ENCODE results near the gene NTRK3.

NTRK3 gene

DNA sequence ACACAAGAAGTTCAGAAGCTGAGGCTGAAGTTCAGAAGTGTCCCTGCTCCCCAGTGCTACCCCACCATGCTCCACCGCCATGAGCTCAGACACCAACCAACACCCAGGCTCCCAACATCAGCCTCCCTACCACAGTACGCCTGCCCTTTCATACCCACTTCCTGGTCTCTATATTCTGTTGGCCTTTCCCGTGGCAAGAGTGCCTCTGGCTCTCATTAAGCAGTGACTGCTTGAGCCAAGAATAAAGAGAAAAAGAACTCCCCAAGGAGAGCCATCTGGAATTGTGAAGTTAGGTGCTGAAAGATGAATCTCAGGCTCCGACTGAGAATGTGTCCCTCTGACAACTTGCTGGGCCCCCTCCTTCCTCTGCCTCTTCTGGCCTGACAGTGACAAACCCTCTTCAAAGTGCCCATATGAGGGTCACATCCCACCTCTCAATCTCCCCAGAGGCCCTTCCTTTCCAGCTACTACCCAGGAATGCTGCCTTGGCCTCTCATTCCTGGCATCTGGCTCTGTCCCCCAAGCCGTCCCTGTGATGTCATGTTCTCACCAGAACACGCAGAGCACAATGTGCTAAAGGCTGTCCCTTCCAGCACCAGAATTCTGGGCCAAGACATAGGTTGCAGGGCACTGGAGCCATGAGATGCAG lies 306.8 kb downstream of the NTRK3 start:
- Mint-ChIP-seq H3K36me3 (ENCODE audit: low read depth) (no peaks in the 10 kb centered on the region), H3K4me1 (ENCODE audit: low read depth) (no peaks in the 10 kb centered on the region), H3K9me3 (no peaks in the 10 kb centered on the region), H3K4me3 (no peak overlapping the region), H3K27me3 (no peaks in the 10 kb centered on the region), H3K27ac (no peak overlapping the region)
- intact Hi-C loops (cut with micrococcal nuclease), result no loop called here

DNA sequence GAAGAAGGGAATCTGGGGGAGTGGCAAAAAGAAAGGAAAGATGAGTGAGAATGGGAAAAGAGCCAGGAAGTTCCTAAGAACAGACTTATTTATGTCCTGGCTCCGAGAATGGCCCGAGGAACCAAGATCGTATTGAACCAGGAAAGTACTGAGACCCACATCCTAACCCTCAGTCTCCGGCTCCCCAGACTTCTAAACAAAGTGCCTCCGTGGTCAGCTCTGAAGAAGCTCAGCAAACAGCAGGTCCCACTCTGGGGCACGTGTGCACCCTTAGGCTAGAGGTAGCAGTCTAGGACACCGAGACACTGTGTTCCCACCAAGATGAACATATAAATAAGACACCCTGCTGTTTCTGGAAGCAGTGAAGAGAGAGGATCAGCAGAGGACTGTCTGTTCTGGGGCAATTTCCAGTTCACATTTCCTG lies 307.4 kb downstream of the NTRK3 start:
- Mint-ChIP-seq H3K4me1 (ENCODE audit: low read depth) (no peaks in the 10 kb centered on the region), H3K27me3 (peaks cover 2% of the 10 kb centered on the region), H3K9me3 (no peaks in the 10 kb centered on the region), H3K27ac (no peak overlapping the region), H3K4me3 (no peak overlapping the region), H3K36me3 (ENCODE audit: low read depth) (no peaks in the 10 kb centered on the region)
- intact Hi-C loops (cut with micrococcal nuclease), result no loop called here

DNA sequence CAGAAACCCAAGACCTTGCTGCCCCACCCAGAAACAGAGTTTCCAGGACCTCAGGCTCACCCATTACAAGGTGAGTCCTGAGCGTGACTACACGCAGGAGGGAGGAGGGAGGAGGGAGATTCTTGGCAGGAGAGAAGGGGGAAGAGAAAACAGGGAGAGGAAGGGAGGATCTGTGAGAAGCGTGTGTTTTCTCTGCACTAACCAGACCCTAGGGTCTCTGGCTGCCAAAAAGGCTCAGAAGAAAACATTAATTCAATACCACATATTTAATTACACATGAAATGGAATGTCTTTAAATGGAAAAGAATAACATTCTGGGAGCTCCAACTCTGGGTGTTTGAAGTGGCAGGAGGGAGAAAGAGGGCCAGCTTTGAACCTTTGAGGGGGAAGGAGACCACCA lies 309.0 kb downstream of the NTRK3 start:
- Mint-ChIP-seq H3K4me3 (no peak overlapping the region), H3K36me3 (ENCODE audit: low read depth) (no peaks in the 10 kb centered on the region), H3K4me1 (ENCODE audit: low read depth) (no peaks in the 10 kb centered on the region), H3K9me3 (no peaks in the 10 kb centered on the region), H3K27me3 (peaks cover 3% of the 10 kb centered on the region), H3K27ac (no peak overlapping the region)
- intact Hi-C loops (cut with micrococcal nuclease), result no loop called here

DNA sequence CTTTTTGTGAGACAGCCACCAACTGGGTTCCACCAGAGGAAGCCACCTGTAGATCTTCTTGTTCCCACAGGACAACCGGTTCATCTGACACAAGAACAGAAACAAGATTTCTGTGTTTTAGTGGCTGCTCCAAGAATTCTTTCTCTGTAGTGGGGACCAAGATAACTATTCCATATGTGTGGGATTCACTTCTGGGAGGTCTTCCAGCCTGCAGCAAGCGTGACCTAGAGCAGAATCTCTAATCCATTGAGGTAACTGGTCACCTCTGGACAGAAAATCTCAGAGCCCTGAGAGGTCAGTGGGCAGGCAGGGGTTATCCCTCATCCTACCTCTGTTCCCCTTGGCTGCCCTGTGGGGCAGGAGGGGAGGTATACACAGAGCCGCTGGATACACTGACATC lies 311.3 kb downstream of the NTRK3 start:
- H3K9me3 Mint-ChIP-seq, result no peaks in the 10 kb centered on the region
- H3K27ac Mint-ChIP-seq, result no peak overlapping the region
- no peak overlapping the region for H3K4me3 Mint-ChIP-seq
- peaks cover 7% of the 10 kb centered on the region for H3K27me3 Mint-ChIP-seq
- no peaks in the 10 kb centered on the region for H3K4me1 Mint-ChIP-seq (ENCODE audit: low read depth)
- no peaks in the 10 kb centered on the region for H3K36me3 Mint-ChIP-seq (ENCODE audit: low read depth)
- intact Hi-C loops (cut with micrococcal nuclease), result no loop called here

DNA sequence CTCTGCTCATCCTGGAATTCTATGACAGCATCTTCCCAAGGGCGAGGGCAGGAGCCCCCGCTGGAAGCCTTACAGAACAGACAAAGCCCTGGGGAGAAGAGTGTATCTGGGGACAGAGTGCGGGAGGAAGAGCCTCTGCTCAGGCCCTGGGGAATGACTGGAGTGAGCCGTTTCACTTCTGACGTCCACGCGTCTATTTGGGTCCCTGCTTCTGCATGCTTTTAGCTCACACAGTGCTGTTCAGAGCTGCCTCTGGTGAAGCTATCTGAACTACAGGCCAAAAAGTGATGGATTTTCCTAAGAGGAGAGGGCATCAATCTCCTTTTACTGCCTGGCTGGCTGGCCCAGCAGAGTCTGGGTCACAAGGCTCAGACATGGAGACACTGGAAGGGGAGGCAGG lies 311.8 kb downstream of the NTRK3 start:
- Mint-ChIP-seq H3K27ac (no peak overlapping the region), H3K4me3 (no peak overlapping the region), H3K27me3 (peaks cover 9% of the 10 kb centered on the region), H3K9me3 (no peaks in the 10 kb centered on the region), H3K4me1 (ENCODE audit: low read depth) (no peaks in the 10 kb centered on the region), H3K36me3 (ENCODE audit: low read depth) (no peaks in the 10 kb centered on the region)
- intact Hi-C loops (cut with micrococcal nuclease), result no loop called here

DNA sequence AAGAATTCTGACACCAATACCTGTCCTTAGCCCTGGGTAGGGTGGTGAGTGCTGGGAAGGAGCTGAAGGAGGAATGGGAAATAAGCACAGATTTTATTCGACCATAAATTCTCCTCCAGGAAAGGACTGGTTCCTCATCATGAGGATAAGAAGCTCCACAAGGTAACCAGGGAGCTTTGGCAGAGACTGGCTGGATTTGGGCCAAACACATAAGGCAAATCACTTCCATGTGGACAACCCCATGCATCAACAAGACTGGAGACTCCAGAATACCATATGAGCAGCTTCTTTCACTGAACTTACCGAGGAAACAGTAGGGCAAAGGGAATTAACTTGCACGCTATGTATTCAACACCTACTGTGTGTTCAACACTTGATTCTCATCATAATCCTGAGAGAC lies 312.5 kb downstream of the NTRK3 start:
- Mint-ChIP-seq H3K27me3 (peaks cover 10% of the 10 kb centered on the region), H3K36me3 (ENCODE audit: low read depth) (no peaks in the 10 kb centered on the region), H3K4me3 (no peak overlapping the region), H3K4me1 (ENCODE audit: low read depth) (no peaks in the 10 kb centered on the region), H3K27ac (no peak overlapping the region), H3K9me3 (no peaks in the 10 kb centered on the region)
- intact Hi-C loops (cut with micrococcal nuclease), result no loop called here

DNA sequence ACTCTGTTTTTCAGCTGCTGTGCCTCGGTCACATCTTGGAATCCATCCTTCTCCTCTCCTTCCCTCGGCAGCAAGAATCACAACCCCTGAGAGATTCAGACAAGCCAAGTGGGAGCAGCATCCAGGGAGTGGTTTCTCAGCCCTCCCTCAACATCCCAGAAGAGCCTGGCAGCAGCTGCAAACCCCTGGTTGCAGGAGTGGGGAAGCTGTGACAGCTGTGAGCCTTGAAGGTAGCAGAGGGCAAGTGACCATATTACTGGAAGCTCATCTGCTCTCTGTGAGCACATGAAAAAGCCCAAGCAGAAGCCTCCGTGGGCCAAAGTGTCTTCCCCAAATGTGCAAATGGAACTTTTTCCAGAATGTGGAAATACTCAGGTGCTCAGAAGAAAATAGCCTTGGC lies 312.9 kb downstream of the NTRK3 start:
- Mint-ChIP-seq H3K4me3 (no peak overlapping the region), H3K27me3 (peaks cover 10% of the 10 kb centered on the region), H3K36me3 (ENCODE audit: low read depth) (no peaks in the 10 kb centered on the region), H3K27ac (no peak overlapping the region), H3K4me1 (ENCODE audit: low read depth) (no peaks in the 10 kb centered on the region), H3K9me3 (no peaks in the 10 kb centered on the region)
- intact Hi-C loops (cut with micrococcal nuclease), result no loop called here

DNA sequence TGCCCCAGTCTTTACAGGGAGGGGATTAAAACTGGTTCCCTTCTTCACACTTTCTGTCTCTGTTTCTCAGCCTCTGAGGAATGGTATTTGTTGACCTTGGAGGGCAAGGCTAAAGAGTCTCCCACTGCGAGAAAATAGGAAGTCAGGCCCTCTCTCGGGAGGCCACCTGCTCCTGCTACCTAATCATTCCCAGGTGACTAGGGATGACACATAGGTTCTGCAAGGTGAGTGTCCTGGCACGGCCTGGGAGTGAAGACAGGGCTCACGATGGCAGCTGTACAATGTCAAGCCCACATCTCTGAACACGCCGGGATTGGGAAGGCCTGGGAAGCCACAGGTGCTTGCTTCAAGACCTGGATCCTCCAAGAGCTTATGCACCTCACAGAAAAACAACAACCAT lies 314.2 kb downstream of the NTRK3 start:
- Mint-ChIP-seq H3K9me3 (no peaks in the 10 kb centered on the region), H3K36me3 (ENCODE audit: low read depth) (no peaks in the 10 kb centered on the region), H3K4me3 (no peak overlapping the region), H3K27ac (no peak overlapping the region), H3K4me1 (ENCODE audit: low read depth) (no peaks in the 10 kb centered on the region), H3K27me3 (peaks cover 13% of the 10 kb centered on the region)
- intact Hi-C loops (cut with micrococcal nuclease), result no loop called here

DNA sequence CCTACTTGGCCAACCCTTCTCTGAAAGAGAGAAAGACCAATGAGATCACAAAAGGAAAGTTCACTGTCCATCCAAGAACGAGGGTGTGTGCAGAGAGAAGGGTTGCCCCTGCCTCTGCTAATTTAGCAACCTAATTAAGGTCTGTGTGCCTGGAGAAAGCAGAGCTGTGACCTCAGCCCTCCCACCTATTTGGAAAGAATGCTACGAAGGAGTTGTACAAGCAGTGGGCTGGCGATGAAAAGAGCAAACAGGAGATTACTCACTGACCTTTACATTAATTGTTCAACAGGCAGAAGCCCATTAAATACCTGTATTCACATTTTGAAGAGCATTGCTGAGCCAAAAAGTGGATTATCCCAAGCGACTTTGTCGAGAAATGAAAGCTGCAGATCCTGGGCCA lies 314.9 kb downstream of the NTRK3 start:
- H3K27me3 Mint-ChIP-seq, result peaks cover 15% of the 10 kb centered on the region
- no peaks in the 10 kb centered on the region for H3K9me3 Mint-ChIP-seq
- intact Hi-C loops (cut with micrococcal nuclease), result no loop called here
- no peak overlapping the region for H3K4me3 Mint-ChIP-seq
- no peak overlapping the region for H3K27ac Mint-ChIP-seq
- no peaks in the 10 kb centered on the region for H3K4me1 Mint-ChIP-seq (ENCODE audit: low read depth)
- H3K36me3 Mint-ChIP-seq (ENCODE audit: low read depth), result no peaks in the 10 kb centered on the region

DNA sequence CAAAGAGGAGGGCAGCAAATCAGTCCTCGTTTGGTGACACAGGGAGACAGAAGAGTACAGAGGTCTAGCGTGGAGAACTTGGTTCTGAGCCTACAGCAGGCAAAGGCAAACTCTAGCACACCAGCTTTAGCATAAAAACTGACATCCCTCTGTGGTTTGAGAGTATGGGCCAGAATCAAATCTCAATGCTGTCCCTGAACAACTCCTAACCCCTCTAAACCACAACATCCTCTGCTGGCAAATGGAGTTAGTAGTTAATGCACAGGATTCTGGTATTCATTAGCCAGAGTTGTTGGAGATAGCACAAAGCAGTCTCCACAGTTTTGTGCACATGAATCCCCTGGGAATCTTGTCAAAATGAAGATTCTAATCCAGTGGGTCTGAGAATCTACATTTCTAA lies 315.8 kb downstream of the NTRK3 start:
- Mint-ChIP-seq H3K36me3 (ENCODE audit: low read depth) (no peaks in the 10 kb centered on the region), H3K27ac (no peak overlapping the region), H3K4me3 (no peak overlapping the region), H3K4me1 (ENCODE audit: low read depth) (no peaks in the 10 kb centered on the region), H3K9me3 (no peaks in the 10 kb centered on the region), H3K27me3 (peaks cover 20% of the 10 kb centered on the region)
- intact Hi-C loops (cut with micrococcal nuclease), result no loop called here

DNA sequence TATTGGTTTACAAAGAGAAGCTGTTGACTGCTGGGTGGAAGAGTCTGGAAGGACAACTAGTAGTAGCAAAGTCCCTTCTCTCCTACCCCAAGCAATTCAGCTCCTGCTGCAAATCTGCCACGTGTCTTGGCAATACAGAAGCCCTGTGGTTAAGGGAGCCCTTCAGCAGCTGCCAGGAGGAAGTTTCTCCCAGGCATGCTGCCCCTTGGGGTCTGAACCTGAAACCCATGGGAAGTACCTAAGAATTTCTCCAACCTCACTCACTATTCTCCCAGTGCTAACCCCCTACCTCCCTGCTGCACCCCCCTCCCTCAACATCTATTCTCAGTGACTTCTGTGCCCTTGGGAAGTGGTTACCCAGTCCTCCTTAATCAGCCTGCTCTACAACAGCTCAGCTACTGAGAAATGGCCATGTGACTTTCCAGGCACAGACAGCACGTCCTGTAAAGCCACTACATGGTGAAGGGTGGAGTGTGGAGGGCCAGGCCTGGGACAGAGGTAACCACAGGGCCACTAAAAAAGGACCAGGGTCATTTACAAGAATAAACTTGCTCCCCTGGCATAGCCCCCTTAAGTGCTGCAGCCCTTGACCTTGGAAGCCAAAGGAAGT lies 316.6 kb downstream of the NTRK3 start:
- intact Hi-C loops (cut with micrococcal nuclease), result no loop called here
- Mint-ChIP-seq H3K27ac (no peak overlapping the region), H3K4me1 (ENCODE audit: low read depth) (no peaks in the 10 kb centered on the region), H3K36me3 (ENCODE audit: low read depth) (no peaks in the 10 kb centered on the region), H3K9me3 (no peaks in the 10 kb centered on the region), H3K27me3 (peaks cover 23% of the 10 kb centered on the region), H3K4me3 (no peak overlapping the region)

DNA sequence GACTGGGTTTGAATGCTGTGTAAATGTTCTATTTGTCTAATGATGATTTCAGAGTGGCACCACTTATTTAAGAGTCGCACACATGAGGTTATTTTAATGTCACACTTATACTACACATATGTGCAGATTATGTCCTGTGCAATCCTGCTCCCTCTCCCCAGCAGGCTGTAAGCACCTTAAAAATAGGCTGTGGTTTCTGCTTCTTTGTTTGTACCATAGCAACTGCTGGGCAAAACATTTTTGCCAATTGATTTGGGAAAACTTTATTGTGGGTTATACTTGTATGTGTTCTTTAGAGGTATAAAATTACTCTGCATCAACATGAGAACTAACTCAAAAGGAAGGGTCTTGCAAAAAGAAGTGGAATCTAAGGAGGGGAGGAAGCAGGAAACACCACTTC lies 318.5 kb downstream of the NTRK3 start:
- intact Hi-C loops (cut with micrococcal nuclease), result no loop called here
- Mint-ChIP-seq H3K9me3 (no peaks in the 10 kb centered on the region), H3K4me3 (no peak overlapping the region), H3K27ac (no peak overlapping the region), H3K36me3 (ENCODE audit: low read depth) (no peaks in the 10 kb centered on the region), H3K4me1 (ENCODE audit: low read depth) (no peaks in the 10 kb centered on the region), H3K27me3 (peaks cover 21% of the 10 kb centered on the region)

DNA sequence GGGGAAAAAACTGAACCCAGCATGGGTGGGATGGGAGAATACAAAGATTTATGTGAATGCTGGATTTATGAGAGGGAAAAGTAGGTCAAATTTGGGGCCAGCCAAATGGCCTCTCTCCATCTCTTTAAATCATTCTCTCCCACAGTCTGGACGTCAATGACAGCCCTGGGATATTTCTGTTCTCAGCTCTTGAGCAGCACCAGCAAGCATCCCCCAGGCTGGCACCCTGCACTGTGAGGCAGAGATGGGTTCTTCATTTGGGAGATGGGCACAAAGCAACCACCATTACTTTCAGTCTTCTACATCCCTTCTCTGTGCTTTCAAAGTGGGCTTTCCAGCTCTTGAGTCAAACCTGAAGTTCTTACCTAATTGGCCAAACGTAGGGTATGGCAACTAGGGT lies 321.0 kb downstream of the NTRK3 start:
- no peaks in the 10 kb centered on the region for H3K36me3 Mint-ChIP-seq (ENCODE audit: low read depth)
- no peak overlapping the region for H3K4me3 Mint-ChIP-seq
- H3K27ac Mint-ChIP-seq, result no peak overlapping the region
- H3K27me3 Mint-ChIP-seq, result peaks cover 19% of the 10 kb centered on the region
- no peaks in the 10 kb centered on the region for H3K4me1 Mint-ChIP-seq (ENCODE audit: low read depth)
- intact Hi-C loops (cut with micrococcal nuclease), result no loop called here
- H3K9me3 Mint-ChIP-seq, result no peaks in the 10 kb centered on the region

DNA sequence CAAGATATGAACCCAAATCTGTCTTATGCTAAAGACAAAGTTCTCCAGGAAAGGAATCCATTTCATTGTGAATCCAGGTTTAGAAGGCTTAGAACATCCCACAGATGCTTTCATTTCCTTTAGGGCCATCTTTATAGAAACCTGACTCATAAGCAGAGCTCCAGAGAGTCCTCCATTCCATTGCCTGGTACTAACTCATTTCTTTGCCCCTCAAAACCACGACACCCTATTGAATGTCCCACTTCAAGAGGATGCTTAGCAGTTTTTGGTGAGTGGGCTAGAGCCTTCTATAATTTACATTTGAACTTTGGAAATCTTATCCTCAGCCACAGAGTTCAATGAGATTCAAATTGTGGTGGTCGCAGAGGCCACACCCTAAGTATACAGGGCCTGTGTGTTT lies 325.0 kb downstream of the NTRK3 start:
- no peaks in the 10 kb centered on the region for H3K9me3 Mint-ChIP-seq
- H3K4me3 Mint-ChIP-seq, result no peak overlapping the region
- no peak overlapping the region for H3K27ac Mint-ChIP-seq
- H3K36me3 Mint-ChIP-seq (ENCODE audit: low read depth), result no peaks in the 10 kb centered on the region
- no peaks in the 10 kb centered on the region for H3K4me1 Mint-ChIP-seq (ENCODE audit: low read depth)
- peaks cover 7% of the 10 kb centered on the region for H3K27me3 Mint-ChIP-seq
- intact Hi-C loops (cut with micrococcal nuclease), result no loop called here

DNA sequence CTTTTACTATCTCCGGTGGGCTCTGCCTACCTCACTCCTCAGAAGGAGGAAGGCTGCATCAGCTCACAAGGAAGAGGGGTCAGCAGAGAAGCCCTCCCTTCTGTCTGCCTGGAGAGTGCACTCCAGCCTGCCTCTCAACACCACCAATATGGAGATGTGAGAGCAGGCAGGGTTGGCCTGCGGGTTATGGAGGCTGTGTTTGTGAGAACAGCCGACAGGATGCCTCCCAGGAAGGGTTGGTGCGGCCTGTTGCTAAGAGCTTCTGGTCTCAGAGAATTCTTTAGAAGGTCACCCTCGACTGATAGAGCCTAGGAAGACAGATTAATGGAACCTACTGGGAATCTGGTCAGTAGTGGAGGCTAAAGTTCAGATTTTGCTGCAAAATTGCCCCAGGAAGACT lies 326.1 kb downstream of the NTRK3 start:
- Mint-ChIP-seq H3K4me3 (no peak overlapping the region), H3K4me1 (ENCODE audit: low read depth) (no peaks in the 10 kb centered on the region), H3K27me3 (peaks cover 2% of the 10 kb centered on the region), H3K36me3 (ENCODE audit: low read depth) (no peaks in the 10 kb centered on the region), H3K27ac (no peak overlapping the region), H3K9me3 (no peaks in the 10 kb centered on the region)
- intact Hi-C loops (cut with micrococcal nuclease), result no loop called here
